Activated CD4-positive, CD25-positive, alpha-beta regulatory T cell treated with anti-CD3 and anti-CD28 coated beads, Interleukin-2, amount 50 U/mL, for 16 hours (primary cell): Measurements from ENCODE around the gene ZNF483.
"Not testable (repeated sequence)": the region's sequence is repeated elsewhere in the genome, so short reads cannot be mapped to it uniquely, and the experiment has no call there.

Source experiments
- DNase-seq: peaks from one replicate; pipeline ENCODE4 v3.0.0-alpha.2; 2020; ENCODE audit warnings: low read depth, low spot score

Gene ZNF483

GRCh38 chr9:111610149-111610548 is 85.2 kb downstream of the ZNF483 start:
- DNase-seq, result no peak

GRCh38 chr9:111610845-111611244 is 85.9 kb downstream of the ZNF483 start:
- DNase-seq, result no peak

- no peak for DNase-seq
Measured at GRCh38 chr9:111613436-111614040, 88.6 kb downstream of the ZNF483 start.

- DNase-seq, result no peak
Measured at GRCh38 chr9:111615928-111616327, 90.9 kb downstream of the ZNF483 start.

- DNase-seq, result not testable (repeated sequence)
Measured at GRCh38 chr9:111617349-111617748, 92.4 kb downstream of the ZNF483 start.

- no peak for DNase-seq
Measured at GRCh38 chr9:111621895-111622480, 97.0 kb downstream of the ZNF483 start.

GRCh38 chr9:111622626-111623025 is 97.6 kb downstream of the ZNF483 start:
- DNase-seq, result no peak
